Measurements from ENCODE around the gene RNU6-1. TPM values are rescaled to one million over a fixed set of nuclear protein-coding genes. Genes with fewer than 3 reads are reported as not detected.

RNU6-1 gene
- total and polyA plus RNA-seq, 4 donors, result not detected

DNA sequence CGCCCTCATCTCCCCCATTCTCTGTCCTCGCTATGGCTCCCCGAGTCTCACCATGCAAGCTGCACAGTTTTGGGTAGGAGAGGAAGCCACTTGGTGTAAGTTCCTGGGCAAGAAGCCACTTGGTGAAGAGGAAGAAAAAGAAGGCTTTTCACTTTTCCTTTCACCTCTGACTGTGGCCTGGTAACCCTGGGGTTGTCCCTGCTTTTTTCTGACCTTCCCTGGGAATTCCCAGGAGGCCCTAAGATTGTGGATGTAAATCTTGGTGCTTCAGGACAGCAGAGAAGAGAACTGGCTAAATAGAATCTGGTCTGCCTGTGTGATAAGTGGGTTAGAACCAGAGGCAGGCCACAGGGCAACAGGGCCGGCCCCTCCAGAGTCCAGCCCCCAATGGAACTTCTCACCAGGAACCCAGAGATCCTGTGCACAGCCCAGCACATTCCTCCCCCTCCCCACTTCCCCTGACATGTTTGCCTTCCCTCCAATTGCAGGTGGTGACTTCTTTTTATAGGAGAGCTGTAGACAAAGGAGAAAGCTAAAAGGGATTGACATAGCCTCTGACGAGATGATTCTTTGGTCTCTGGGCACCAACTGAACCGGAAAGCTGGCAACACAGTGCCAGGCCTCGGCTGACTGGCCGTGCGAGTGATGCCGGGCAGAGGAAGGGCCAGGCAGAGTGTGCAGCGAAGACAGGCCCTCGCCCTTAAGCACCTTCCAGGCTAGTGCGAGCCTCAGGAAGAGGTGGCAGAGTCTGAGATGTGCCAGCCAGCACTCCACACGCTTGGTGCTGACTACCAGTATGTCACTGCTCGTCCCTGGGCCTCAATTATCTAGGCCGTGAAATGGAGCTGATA, 34.0 kb downstream of the RNU6-1 start:
- DNase-seq (ENCODE audit: low read depth in 4 of 6, low spot score in 6 of 6), result no peak
- H3K36me3 ChIP-seq (ENCODE audit: control insufficient read depth, insufficient read depth, low read length), result peaks cover 34% of the 10 kb centered on the region
- H3K4me3 ChIP-seq (ENCODE audit: low read depth, low read length), result no peak overlapping the region
- H3K9me3 ChIP-seq (ENCODE audit: control insufficient read depth, insufficient read depth, low read length), result no peaks in the 10 kb centered on the region
- WGBS (ENCODE audit: insufficient coverage), result 78% methylated on average over 12 of the region's 16 CpGs
- H3K4me1 ChIP-seq (ENCODE audit: control insufficient read depth, insufficient read depth, low read length), result peaks cover 12% of the 10 kb centered on the region
- H3K27me3 ChIP-seq (ENCODE audit: control insufficient read depth, insufficient read depth, low read length), result no peaks in the 10 kb centered on the region
- no peak overlapping the region for H3K27ac ChIP-seq (ENCODE audit: low read depth, low read length)

DNA sequence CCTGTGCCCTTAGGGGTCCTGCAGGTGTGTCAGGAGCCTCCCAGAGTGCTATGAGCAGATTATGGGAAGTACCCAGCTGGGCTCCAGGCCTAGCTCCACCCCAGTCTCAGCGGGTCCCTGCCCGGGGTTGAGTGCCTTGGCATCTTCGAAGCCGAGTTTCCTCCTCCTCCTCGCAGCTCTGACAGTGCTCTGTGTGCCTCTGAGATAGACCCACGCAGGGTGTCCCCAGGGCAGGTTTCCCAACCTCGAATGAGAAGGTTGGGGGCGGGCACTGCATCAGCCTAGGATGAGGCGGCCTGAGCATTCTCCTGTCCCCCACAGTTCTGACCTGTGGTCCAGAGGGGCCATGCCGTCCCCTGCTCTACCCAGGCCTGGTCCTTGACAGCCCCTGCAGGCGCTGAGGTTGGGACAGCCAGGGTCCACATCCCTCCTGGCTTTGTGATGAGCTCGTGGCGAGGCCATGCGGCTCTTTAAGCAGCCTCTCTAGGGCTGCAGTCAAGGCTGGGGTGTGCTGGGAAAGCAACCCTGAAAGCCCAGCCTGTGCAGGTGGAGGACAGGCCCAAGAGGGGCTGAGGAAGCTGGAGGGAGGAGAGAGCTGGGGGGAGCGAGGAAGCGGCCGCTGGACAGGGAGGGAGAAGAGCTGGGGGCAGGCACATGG, 34.7 kb downstream of the RNU6-1 start:
- H3K27ac ChIP-seq (ENCODE audit: low read depth, low read length), result no peak overlapping the region
- no peak for DNase-seq (ENCODE audit: low read depth in 4 of 6, low spot score in 6 of 6)
- H3K9me3 ChIP-seq (ENCODE audit: control insufficient read depth, insufficient read depth, low read length), result no peaks in the 10 kb centered on the region
- H3K27me3 ChIP-seq (ENCODE audit: control insufficient read depth, insufficient read depth, low read length), result no peaks in the 10 kb centered on the region
- H3K4me1 ChIP-seq (ENCODE audit: control insufficient read depth, insufficient read depth, low read length), result peaks cover 12% of the 10 kb centered on the region
- 79% methylated on average over 14 of the region's 17 CpGs for WGBS (ENCODE audit: insufficient coverage)
- H3K4me3 ChIP-seq (ENCODE audit: low read depth, low read length), result no peak overlapping the region
- peaks cover 34% of the 10 kb centered on the region for H3K36me3 ChIP-seq (ENCODE audit: control insufficient read depth, insufficient read depth, low read length)

DNA sequence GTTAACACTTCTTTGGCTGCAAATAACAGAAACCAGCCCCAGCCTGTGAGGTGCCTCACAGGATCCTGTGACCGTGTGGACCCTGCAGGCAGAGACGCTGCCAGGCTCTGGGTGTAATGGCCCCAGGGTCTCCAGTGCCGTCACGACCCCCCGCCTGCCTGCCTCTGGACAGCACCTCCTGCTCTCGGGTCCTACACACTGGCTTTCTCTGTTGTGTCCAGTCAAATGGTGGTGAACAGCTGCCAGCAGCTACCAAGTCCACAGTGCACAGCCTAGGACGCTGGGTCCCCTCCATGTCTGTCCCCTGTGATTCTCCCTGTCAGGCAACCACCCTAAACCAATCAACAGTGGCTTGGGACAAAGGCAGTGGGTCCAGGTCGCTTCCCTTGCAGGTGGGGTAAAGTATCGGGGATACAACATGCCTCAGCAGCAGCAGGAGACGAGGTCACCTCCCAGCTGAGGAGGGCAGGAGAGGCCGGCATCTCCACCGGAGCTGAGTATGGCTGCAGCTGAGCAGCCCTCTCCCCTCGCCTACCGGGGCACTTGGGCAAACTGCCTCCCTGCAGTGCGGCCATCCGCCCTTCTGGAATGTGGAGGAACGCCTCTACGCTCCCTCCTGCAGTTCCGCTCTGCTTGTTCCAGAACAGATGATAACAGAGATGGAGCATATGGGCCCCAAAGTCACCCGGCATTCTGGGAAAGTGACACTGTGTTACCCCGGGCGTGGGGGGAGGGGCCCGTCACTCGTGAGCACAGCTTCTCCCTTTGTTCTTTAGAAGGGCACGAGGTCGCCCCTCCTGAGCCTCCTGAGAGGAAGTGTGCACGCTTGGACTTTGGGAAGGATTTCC, 35.6 kb downstream of the RNU6-1 start:
- 59% methylated on average over 24 of the region's 27 CpGs for WGBS (ENCODE audit: insufficient coverage)
- Histone ChIP-seq H3K4me3 (ENCODE audit: low read depth, low read length) (no peak overlapping the region), H3K27me3 (ENCODE audit: control insufficient read depth, insufficient read depth, low read length) (no peaks in the 10 kb centered on the region), H3K9me3 (ENCODE audit: control insufficient read depth, insufficient read depth, low read length) (no peaks in the 10 kb centered on the region), H3K36me3 (ENCODE audit: control insufficient read depth, insufficient read depth, low read length) (peaks cover 33% of the 10 kb centered on the region), H3K27ac (ENCODE audit: low read depth, low read length) (no peak overlapping the region), H3K4me1 (ENCODE audit: control insufficient read depth, insufficient read depth, low read length) (peaks cover 12% of the 10 kb centered on the region)
- DNase-seq (ENCODE audit: low read depth in 4 of 6, low spot score in 6 of 6), result peak in 1 of 6 donors; percentile 50

DNA sequence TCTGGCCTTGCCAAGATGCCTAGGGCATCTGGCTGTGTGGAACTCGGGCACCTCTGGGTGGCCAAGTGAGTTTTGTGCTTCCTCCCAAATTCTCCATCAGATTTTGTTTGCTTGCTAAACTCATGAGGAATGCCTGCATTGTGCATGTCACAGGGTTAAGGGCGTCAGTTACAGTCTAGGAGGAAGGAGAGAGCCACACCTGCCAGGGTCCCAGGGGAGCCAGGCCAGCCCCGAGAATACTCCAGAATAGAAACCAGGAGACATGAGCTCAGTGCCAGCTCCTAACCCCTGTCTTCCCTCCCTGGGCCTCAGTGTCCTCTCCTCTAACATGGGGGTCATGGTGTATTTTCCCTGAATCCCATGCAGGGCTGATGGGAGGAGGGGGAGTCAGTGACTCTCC, 36.5 kb downstream of the RNU6-1 start:
- Histone ChIP-seq H3K9me3 (ENCODE audit: control insufficient read depth, insufficient read depth, low read length) (no peaks in the 10 kb centered on the region), H3K4me3 (ENCODE audit: low read depth, low read length) (no peak overlapping the region), H3K27me3 (ENCODE audit: control insufficient read depth, insufficient read depth, low read length) (no peaks in the 10 kb centered on the region), H3K27ac (ENCODE audit: low read depth, low read length) (no peak overlapping the region), H3K36me3 (ENCODE audit: control insufficient read depth, insufficient read depth, low read length) (peaks cover 32% of the 10 kb centered on the region), H3K4me1 (ENCODE audit: control insufficient read depth, insufficient read depth, low read length) (peaks cover 12% of the 10 kb centered on the region)
- WGBS (ENCODE audit: insufficient coverage), result 83% methylated on average over 1 of the region's 3 CpGs
- no peak for DNase-seq (ENCODE audit: low read depth in 4 of 6, low spot score in 6 of 6)

DNA sequence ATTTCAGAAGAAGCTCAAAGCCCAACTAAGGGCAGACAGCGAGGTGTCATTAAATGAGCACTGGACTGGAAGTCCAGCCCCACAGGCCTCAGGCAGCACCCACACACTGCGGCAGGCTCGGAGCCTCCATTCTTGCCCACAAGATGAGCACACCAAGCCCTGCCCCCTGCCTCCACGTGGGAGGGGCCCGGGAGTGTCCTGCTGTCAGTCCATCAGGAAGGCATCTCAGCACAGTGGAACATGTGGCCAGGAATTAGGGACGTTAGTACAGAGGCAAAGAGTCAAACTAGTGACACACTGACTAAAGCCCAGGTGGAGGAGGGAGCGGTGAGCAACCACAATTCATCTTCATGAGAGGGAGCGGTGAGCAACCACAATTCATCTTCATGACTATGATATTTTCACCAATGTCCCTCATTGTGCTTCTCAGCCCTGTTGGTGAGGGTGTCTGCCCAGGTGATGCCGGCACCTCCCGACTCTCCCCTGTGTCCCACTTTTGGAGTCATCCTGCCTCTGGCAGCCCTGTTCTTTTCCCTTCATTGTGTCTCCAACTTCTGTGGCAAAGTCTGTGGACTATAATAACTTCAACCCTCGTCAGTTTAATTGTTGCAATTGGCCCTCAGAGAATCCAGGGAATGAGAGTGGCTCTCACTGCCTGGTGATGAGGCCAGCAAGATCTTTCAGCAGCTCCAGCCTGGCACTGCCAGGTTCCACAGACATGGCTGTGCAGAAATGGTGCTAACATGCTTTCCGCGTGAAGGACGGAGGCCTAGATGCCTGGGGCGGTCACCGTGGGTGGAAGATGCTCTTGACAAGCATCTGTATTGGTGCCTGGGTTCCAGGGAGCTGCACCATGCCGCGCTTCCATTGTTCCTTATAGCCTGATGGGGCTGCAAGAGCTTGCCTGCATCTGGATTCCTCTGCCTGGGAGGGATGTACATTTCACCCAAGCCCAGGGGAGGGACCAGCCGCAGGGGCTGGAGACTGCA, 37.6 kb downstream of the RNU6-1 start:
- no peak for DNase-seq (ENCODE audit: low read depth in 4 of 6, low spot score in 6 of 6)
- Histone ChIP-seq H3K27ac (ENCODE audit: low read depth, low read length) (no peak overlapping the region), H3K9me3 (ENCODE audit: control insufficient read depth, insufficient read depth, low read length) (no peaks in the 10 kb centered on the region), H3K4me3 (ENCODE audit: low read depth, low read length) (no peak overlapping the region), H3K36me3 (ENCODE audit: control insufficient read depth, insufficient read depth, low read length) (peaks cover 28% of the 10 kb centered on the region), H3K4me1 (ENCODE audit: control insufficient read depth, insufficient read depth, low read length) (peaks cover 15% of the 10 kb centered on the region), H3K27me3 (ENCODE audit: control insufficient read depth, insufficient read depth, low read length) (no peaks in the 10 kb centered on the region)
- WGBS (ENCODE audit: insufficient coverage), result 80% methylated on average over 15 of the region's 19 CpGs

DNA sequence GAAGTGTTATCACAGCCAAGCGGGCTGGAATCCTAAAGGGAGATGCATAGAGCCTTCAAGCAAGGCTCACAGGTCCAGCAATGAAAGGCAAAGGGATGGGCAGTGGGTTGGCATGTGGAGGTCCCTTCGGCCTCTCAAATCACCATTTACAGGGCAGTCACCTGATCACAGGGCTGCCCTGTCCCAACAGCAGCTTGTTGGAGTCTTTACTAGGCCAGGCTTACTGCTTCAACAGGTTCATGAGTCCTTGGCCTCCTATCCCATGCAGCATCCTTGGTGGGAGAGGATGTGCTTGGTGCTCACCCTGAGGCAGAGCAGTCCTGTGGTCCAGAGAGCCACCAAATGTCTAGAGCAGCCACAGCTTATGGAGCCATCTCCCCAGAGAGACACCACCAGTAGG, 38.7 kb downstream of the RNU6-1 start:
- H3K4me3 ChIP-seq (ENCODE audit: low read depth, low read length), result no peak overlapping the region
- DNase-seq (ENCODE audit: low read depth in 4 of 6, low spot score in 6 of 6), result no peak
- no peaks in the 10 kb centered on the region for H3K27me3 ChIP-seq (ENCODE audit: control insufficient read depth, insufficient read depth, low read length)
- peaks cover 18% of the 10 kb centered on the region for H3K4me1 ChIP-seq (ENCODE audit: control insufficient read depth, insufficient read depth, low read length)
- peaks cover 18% of the 10 kb centered on the region for H3K36me3 ChIP-seq (ENCODE audit: control insufficient read depth, insufficient read depth, low read length)
- no peak overlapping the region for H3K27ac ChIP-seq (ENCODE audit: low read depth, low read length)
- H3K9me3 ChIP-seq (ENCODE audit: control insufficient read depth, insufficient read depth, low read length), result no peaks in the 10 kb centered on the region
- 100% methylated on average over 2 of the region's 2 CpGs for WGBS (ENCODE audit: insufficient coverage)

DNA sequence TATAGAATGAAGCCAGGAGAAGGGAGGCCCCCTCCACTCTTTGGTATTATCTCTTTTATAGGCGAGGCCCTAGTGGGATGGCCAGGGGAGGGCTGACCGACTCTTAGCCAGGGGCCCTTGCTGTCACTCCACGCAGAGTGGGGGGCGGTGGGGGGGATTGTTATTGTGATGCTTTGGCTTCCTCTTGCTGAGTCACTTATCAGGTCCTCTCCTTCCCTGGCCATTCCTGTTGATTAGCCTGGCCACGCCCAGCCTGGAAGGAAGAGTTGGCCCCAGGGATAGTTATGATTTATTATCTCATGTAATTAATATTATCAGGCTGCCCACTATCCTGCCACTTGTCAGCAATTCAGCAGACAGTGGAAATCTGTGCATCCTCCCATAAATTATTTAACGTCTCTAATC, 40.0 kb downstream of the RNU6-1 start:
- no peak overlapping the region for H3K27ac ChIP-seq (ENCODE audit: low read depth, low read length)
- WGBS (ENCODE audit: insufficient coverage), result no CpG with 5 or more reads among the region's 6 CpGs

DNA sequence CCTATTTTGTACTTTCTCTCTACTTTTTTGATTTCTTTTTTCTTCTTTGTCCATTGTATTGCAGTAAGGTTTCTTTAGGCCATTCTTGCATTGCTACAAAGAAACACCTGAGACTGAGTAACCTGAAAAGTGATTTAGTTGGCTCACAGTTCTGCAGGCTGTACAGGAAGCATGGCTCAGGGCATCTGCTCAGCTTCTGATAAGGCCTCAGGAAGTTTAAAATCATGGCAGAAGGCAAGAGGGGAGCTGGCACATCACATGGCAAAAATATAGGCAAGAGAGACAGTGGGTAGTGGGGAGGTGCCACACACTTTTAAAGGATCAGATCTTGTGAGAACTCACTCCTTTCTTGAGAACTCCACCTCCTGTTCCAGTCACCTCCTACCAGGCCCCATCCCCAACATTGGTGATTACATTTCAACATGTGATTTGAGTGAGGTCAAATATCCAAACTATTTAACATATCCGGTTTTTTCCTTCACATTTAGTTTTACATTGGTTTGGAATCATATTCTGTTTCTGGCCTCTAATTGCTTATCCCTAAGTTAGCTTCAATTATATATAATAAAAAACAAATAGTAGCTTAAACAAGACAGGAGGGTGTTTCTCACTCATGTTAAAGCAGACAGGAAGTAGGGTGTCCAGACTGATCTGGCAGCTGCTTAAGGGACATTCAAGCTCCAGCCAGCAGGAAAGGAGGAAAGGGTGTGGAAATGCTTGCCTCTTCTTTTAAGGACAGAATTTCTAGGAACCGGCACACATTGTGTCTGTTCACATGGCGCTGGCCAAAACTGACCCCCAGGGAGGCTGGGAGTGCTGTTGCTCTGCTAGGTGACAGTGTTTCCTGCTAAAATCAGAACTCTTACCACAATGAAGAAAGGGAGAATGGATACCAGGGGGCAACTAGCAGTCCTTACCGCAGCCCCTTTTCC, 43.4 kb downstream of the RNU6-1 start:
- WGBS (ENCODE audit: insufficient coverage), result no CpG with 5 or more reads among the region's 4 CpGs
- DNase-seq (ENCODE audit: low read depth in 4 of 6, low spot score in 6 of 6), result no peak

More for the DNA sequence above, 40.0 kb downstream of the RNU6-1 start:
- Histone ChIP-seq H3K27me3 (ENCODE audit: control insufficient read depth, insufficient read depth, low read length) (no peaks in the 10 kb centered on the region), H3K9me3 (ENCODE audit: control insufficient read depth, insufficient read depth, low read length) (no peaks in the 10 kb centered on the region), H3K4me1 (ENCODE audit: control insufficient read depth, insufficient read depth, low read length) (peaks cover 15% of the 10 kb centered on the region), H3K4me3 (ENCODE audit: low read depth, low read length) (no peak overlapping the region), H3K36me3 (ENCODE audit: control insufficient read depth, insufficient read depth, low read length) (peaks cover 10% of the 10 kb centered on the region)
- no peak for DNase-seq (ENCODE audit: low read depth in 4 of 6, low spot score in 6 of 6)

More for the DNA sequence above, 43.4 kb downstream of the RNU6-1 start:
- Histone ChIP-seq H3K27me3 (ENCODE audit: control insufficient read depth, insufficient read depth, low read length) (no peaks in the 10 kb centered on the region), H3K36me3 (ENCODE audit: control insufficient read depth, insufficient read depth, low read length) (peaks cover 4% of the 10 kb centered on the region), H3K4me1 (ENCODE audit: control insufficient read depth, insufficient read depth, low read length) (peaks cover 6% of the 10 kb centered on the region), H3K27ac (ENCODE audit: low read depth, low read length) (no peak overlapping the region), H3K9me3 (ENCODE audit: control insufficient read depth, insufficient read depth, low read length) (no peaks in the 10 kb centered on the region), H3K4me3 (ENCODE audit: low read depth, low read length) (no peak overlapping the region)

Data from spinal cord (tissue), 10 donors.